Heart left ventricle (tissue), 16 donors: ENCODE results near the gene DSE. TPM values are rescaled to one million over a fixed set of nuclear protein-coding genes. Genes with fewer than 3 reads are reported as not detected.

Experiments used
- ATAC-seq, 4 donors: fragments of 200-7000 bp; cut with Tn5 transposase; one replicate each; pipeline ENCODE4 v1.9.1; 2020 to 2022; ENCODE audit warnings: moderate library complexity in 4 of 4, mild to moderate bottlenecking in 3 of 4, moderate number of reproducible peaks in 1 of 4
- DNase-seq, 5 donors: peaks; one replicate each; pipeline ENCODE4 v3.0.0-alpha.2; 2020
- H3K27ac ChIP-seq, 12 donors: fragments of 200-600 bp; sonication (generic) in 4 of 12; one replicate each; pipeline versions ENCODE4 v1.5.0 to v1.8.0; 2016 to 2022; ENCODE audit warnings: mild to moderate bottlenecking in 2 of 12
- H3K27me3 ChIP-seq, 9 donors: fragments of 200-600 bp; sonication (generic) in 2 of 9; one replicate each; pipeline versions ENCODE4 v1.5.1 to v1.8.0; 2016 to 2022; ENCODE audit warnings: mild to moderate bottlenecking in 3 of 9
- H3K36me3 ChIP-seq, 9 donors: fragments of 200-600 bp; sonication (generic) in 2 of 9; one replicate each; pipeline versions ENCODE4 v1.5.0 to v1.8.0; 2018 to 2022; ENCODE audit warnings: mild to moderate bottlenecking in 2 of 9
- H3K4me1 ChIP-seq, 12 donors: fragments of 200-600 bp; sonication (generic) in 4 of 12; one replicate each; pipeline versions ENCODE4 v1.5.0 to v1.8.0; 2016 to 2022; ENCODE audit warnings: mild to moderate bottlenecking in 3 of 12
- H3K4me3 ChIP-seq, 12 donors: fragments of 200-600 bp; sonication (generic) in 4 of 12; one replicate each; pipeline versions ENCODE4 v1.5.0 to v1.8.0; 2017 to 2022; ENCODE audit warnings: mild to moderate bottlenecking in 9 of 12, moderate library complexity in 4 of 12
- H3K9me3 ChIP-seq, 12 donors: fragments of 200-600 bp; sonication (generic) in 4 of 12; one replicate each; pipeline versions ENCODE4 v1.5.0 to v1.8.0; 2016 to 2022; ENCODE audit warnings: mild to moderate bottlenecking in 1 of 12
- POLR2A ChIP-seq, 2 donors: fragments of 450-650 bp; IDR thresholded peaks; one replicate each; pipeline ENCODE4 v1.6.1; 2017; ENCODE audit warnings: antibody characterized with exemption in 2 of 2, mild to moderate bottlenecking in 2 of 2, moderate library complexity in 2 of 2
- WGBS, 4 donors: extraction: QIAGEN DNeasy Blood & Tissue Kit in 2 of 4; methylation state at CpG; one replicate each; pipeline versions ENCODE4 v1.1.5 to v1.1.7; 2013 to 2018; 5-methylcytosine and 5-hydroxymethylcytosine counted together
- intact Hi-C, 10 donors: fragments of 100-400 bp; cut with DNase I; formaldehyde crosslinking; loops; one replicate each; pipeline versions ENCODE4 v1.11.1 to v1.14.2; 2022
- polyA plus RNA-seq, 2 donors: library from polyadenylated mRNA; stranded (reverse); fragments of 200-250 nt; gene quantifications; one replicate each; pipeline ENCODE4 v1.2.3, GENCODE V29; 2013
- total RNA-seq, 9 donors: library from RNA; depleted of rRNA in 2 of 9; stranded (reverse); fragments of >200 nt in 2 of 9; fragmentation: NEBNext Ultra II Directional in 3 of 9; extraction: Animal tissue kit (Norgen Biotek cat#: 25700) in 3 of 9; gene quantifications; one replicate each; pipeline versions ENCODE4 v1.1.0 to v1.2.4, GENCODE V29; 2016 to 2023
- TF ChIP-seq, protein P1 (sequence below), 12 donors: fragments of 200-600 bp; sonication (generic) in 4 of 12; IDR thresholded peaks; one replicate each; pipeline versions ENCODE4 v1.5.0 to v1.8.0; 2018 to 2022; ENCODE audit warnings: antibody characterized with exemption in 12 of 12, mild to moderate bottlenecking in 5 of 12
- donor health status: ischemic (EF 13 %, LVEDD 7.1; RV severe dilation, severe dysfunction).
- donor health status: healthy with polysubstance abuse.
- donor health status: DM: no; HTN: yes; CAD: no.
- donor health status: DM: no; HTN: no; CAD: no.
- donor health status: ischemic (EF 25% LVEDD 6.9; RV normal size, moderate dysfunction).
- donor health status: ischemic (EF 25% LVEDD 5.7; RV mildly dilated, moderate dysfunction).
- donor health status: healthy.
- donor health status: DM: yes; HTN: yes; CAD: no.
- donor health status: ischemic (EF 35%, LVEDD 5.7; RV mildly dilated, moderate dysfunction).
- donor health status: nonischemic (EF 11% LVEDD 7.7; RV severe dilation, severe dysfunction).
- donor health status: DM: yes; HTN: yes; CAD: no.
- donor health status: PGD.
- donor health status: ischemic (EF 29% LVEDD 5.4; RV normal size, mild dysfunction).
- donor health status: nonischemic (EF 23%, LVEDD 6.1; RV moderate dilation, normal function).

The DSE gene
- total and polyA plus RNA-seq, 11 donors: 3.2 to 37.3 (median 11.1) TPM

DNA sequence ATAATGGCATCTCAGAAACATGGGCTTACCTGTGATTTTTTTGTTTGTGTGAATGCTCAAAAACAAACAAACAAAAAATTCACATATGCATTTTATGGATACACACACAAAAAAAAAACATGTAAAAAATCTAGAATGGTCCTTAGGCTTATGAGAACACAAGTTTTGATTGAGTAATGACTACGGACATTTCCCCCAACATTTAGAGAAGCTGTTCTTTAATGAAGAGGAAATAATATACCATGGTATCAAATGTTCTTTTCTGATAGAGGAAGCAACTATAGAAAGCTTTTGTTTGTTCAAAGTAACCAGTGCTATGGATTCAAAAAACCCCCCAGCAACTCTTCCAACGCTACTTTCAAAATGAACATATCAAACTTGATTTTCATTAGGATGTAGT, 81.8 kb downstream of the DSE start:
- Histone ChIP-seq H3K27ac (no peak overlapping the region), H3K4me3 (no peak overlapping the region), H3K36me3 (no peaks in the 10 kb centered on the region), H3K9me3 (no peaks in the 10 kb centered on the region), H3K27me3 (no peaks in the 10 kb centered on the region), H3K4me1 (peaks cover 0 to 58% (median 0%) of the 10 kb centered on the region in 12 donors)
- ATAC-seq (no peak), DNase-seq (no peak)
- WGBS, 4 donors: 89 to 94% (median 91%) methylated on average over 2 of the region's 2 CpGs
- TF ChIP-seq POLR2A (IDR thresholded peaks at IDR 0.05): no peak
- TF ChIP-seq, protein P1, sequence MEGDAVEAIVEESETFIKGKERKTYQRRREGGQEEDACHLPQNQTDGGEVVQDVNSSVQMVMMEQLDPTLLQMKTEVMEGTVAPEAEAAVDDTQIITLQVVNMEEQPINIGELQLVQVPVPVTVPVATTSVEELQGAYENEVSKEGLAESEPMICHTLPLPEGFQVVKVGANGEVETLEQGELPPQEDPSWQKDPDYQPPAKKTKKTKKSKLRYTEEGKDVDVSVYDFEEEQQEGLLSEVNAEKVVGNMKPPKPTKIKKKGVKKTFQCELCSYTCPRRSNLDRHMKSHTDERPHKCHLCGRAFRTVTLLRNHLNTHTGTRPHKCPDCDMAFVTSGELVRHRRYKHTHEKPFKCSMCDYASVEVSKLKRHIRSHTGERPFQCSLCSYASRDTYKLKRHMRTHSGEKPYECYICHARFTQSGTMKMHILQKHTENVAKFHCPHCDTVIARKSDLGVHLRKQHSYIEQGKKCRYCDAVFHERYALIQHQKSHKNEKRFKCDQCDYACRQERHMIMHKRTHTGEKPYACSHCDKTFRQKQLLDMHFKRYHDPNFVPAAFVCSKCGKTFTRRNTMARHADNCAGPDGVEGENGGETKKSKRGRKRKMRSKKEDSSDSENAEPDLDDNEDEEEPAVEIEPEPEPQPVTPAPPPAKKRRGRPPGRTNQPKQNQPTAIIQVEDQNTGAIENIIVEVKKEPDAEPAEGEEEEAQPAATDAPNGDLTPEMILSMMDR (IDR thresholded peaks at IDR 0.05): no peak
- intact Hi-C loops: loop anchor here in 2 of 10 donors (10.0 kb wide), 2 partner anchors 148 to 168 kb away; no protein-coding TSS in a partner anchor

DNA sequence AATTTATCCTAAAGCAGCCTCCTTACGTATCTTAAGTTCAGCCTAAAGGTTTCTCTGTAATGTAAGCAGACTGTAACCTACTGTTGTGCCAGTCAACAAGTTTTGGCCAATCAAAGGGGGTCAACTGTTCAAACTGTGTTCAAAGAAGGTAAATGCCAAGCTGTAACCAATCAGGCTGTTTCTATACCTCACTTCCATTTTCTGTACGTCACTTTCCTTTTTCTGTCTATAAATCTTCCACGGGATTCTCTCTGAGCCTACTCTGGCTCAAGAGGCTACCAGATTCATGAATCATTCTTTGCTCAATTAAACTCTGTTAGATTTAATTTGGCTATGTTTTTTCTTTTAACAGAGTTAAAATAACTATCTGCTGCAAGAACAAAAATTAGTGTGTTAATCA, 85.4 kb downstream of the DSE start:
- no peak for ATAC-seq
- DNase-seq: no peak
- Histone ChIP-seq H3K36me3 (no peaks in the 10 kb centered on the region), H3K27ac (peak overlapping the region in 1 of 12 donors; percentile 77), H3K27me3 (no peaks in the 10 kb centered on the region), H3K9me3 (no peaks in the 10 kb centered on the region), H3K4me3 (no peak overlapping the region), H3K4me1 (peaks cover 0 to 37% (median 0%) of the 10 kb centered on the region in 12 donors)
- intact Hi-C loops: loop anchor here in 2 of 10 donors (10.0 kb wide), 2 partner anchors 151 to 171 kb away; no protein-coding TSS in a partner anchor
- 93 to 95% (median 94%) methylated on average over 3 of the region's 3 CpGs for WGBS, 4 donors
- TF ChIP-seq, protein P1 (IDR thresholded peaks at IDR 0.05): no peak
- no peak for TF ChIP-seq POLR2A (IDR thresholded peaks at IDR 0.05)

DNA sequence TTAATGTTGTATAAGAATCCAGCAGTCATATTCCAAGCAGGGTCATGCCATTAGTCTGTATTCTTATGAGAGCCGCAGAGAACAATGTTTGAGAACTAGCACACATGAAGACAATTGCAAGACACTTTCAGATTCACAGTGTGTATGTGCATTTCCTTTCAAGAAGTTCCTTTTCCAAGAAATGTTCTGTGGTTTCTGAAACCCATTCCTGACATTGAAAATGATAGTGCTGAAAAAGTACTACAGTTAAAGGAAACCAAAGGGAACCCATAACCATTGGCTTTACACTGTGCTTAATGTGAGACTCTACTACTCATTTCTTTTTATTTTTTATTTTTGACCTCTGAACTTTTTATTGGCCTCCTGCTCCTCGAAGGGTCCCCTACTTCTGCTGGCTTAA, 86.2 kb downstream of the DSE start:
- H3K27ac ChIP-seq: peak overlapping the region in 1 of 12 donors; percentile 77
- 80 to 82% (median 82%) methylated on average over 2 of the region's 2 CpGs for WGBS, 4 donors
- H3K4me1 ChIP-seq: peaks cover 0 to 32% (median 0%) of the 10 kb centered on the region in 12 donors
- intact Hi-C loops: loop anchor here in 2 of 10 donors (10.0 kb wide), 2 partner anchors 152 to 172 kb away; no protein-coding TSS in a partner anchor
- no peaks in the 10 kb centered on the region for H3K27me3 ChIP-seq
- TF ChIP-seq, protein P1 (IDR thresholded peaks at IDR 0.05): no peak
- TF ChIP-seq POLR2A (IDR thresholded peaks at IDR 0.05): no peak
- DNase-seq (no peak), ATAC-seq (peak in 1 of 4 donors; percentile 26)
- H3K36me3 ChIP-seq: no peaks in the 10 kb centered on the region
- H3K4me3 ChIP-seq: no peak overlapping the region
- no peaks in the 10 kb centered on the region for H3K9me3 ChIP-seq

GRCh38 chr6:116458264-116458663, 87.5 kb downstream of the DSE start:
- no peaks in the 10 kb centered on the region for H3K9me3 ChIP-seq
- TF ChIP-seq POLR2A (IDR thresholded peaks at IDR 0.05): no peak
- TF ChIP-seq, protein P1 (IDR thresholded peaks at IDR 0.05): no peak
- DNase-seq (no peak), ATAC-seq (no peak)
- 92 to 96% (median 94%) methylated on average over 9 of the region's 9 CpGs for WGBS, 4 donors
- peaks cover 0 to 9% (median 0%) of the 10 kb centered on the region in 9 donors for H3K27me3 ChIP-seq
- no peak overlapping the region for H3K4me3 ChIP-seq
- H3K4me1 ChIP-seq: peaks cover 0 to 34% (median 0%) of the 10 kb centered on the region in 12 donors
- H3K36me3 ChIP-seq: no peaks in the 10 kb centered on the region
- intact Hi-C loops: loop anchor here in 2 of 10 donors (10.0 kb wide), 2 partner anchors 153 to 173 kb away; no protein-coding TSS in a partner anchor
- no peak overlapping the region for H3K27ac ChIP-seq
